ENCODE measurements around the gene PRKAG2. TPM values are rescaled to one million over a fixed set of nuclear protein-coding genes. Genes with fewer than 3 reads are reported as not detected.

PRKAG2 gene
- total RNA-seq, 2 donors from 2014 or later = 38.3 to 78.5 TPM

DNA sequence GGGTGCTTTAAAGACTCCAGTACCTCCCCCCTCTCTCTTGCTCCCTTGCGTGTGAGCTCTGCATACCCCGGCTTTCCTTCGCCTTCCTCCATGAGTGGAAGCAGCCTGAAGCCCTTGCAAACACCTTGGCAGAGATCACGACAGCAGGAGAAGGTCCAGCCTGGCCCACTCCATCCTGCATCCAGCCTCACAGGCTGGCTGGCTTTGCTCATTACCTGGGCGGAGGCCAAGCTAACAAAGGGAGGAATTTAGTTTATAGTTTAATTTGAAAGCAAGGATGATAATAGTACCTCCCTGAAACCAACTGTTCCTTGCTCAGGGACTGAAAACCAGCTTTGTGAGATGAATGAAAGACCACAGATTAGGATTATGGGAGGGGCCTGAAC lies 99.4 kb downstream of the PRKAG2 start:
- no peak for DNase-seq (ENCODE audit: low spot score)
- Histone ChIP-seq H3K4me3 (no peak overlapping the region), H3K9me3 (no peaks in the 10 kb centered on the region), H3K36me3 (peaks cover 5% of the 10 kb centered on the region), H3K4me1 (ENCODE audit: control insufficient read depth in 1 of 2, low read depth in 2 of 2) (peaks cover 0 to 2% of the 10 kb centered on the region in 2 donors), H3K27ac (no peak overlapping the region), H3K27me3 (replicated peaks; ENCODE audit: insufficient read depth) (no peaks in the 10 kb centered on the region)
- TF ChIP-seq, protein P1, sequence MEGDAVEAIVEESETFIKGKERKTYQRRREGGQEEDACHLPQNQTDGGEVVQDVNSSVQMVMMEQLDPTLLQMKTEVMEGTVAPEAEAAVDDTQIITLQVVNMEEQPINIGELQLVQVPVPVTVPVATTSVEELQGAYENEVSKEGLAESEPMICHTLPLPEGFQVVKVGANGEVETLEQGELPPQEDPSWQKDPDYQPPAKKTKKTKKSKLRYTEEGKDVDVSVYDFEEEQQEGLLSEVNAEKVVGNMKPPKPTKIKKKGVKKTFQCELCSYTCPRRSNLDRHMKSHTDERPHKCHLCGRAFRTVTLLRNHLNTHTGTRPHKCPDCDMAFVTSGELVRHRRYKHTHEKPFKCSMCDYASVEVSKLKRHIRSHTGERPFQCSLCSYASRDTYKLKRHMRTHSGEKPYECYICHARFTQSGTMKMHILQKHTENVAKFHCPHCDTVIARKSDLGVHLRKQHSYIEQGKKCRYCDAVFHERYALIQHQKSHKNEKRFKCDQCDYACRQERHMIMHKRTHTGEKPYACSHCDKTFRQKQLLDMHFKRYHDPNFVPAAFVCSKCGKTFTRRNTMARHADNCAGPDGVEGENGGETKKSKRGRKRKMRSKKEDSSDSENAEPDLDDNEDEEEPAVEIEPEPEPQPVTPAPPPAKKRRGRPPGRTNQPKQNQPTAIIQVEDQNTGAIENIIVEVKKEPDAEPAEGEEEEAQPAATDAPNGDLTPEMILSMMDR (IDR thresholded peaks at IDR 0.05) = no peak
- no peak for ATAC-seq (ENCODE audit: insufficient number of reproducible peaks, low FRiP score, low read depth)

DNA sequence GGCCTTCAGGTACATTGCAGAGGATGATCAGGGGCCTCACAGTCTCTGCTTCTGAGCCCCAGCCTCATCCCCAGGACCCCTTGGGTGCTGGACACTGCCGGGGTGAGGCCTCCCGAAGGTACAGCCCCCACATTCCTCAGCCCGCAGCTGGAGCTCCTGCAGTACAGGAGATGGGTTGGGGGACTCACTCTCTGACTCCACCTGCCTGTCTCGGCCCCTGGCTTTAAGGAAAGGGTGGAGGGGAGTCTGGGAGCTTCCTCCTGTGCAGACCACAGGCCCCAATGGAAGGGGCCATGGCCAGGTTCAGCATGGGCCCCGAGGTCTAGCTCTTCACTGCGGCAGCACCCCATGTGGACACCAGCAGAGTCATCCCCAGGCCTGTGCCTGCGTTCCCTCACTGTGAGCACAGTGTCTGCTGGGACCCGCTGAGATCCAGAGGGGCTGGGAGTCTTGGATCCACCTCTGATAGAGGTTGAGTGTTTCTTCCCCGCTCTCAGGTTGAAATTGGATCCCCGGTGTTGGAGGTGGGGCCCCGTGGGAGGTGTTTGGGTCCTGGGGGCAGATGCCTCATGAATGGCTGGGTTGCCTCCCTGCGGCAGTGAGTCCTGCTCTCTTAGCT lies 99.9 kb downstream of the PRKAG2 start:
- no peak overlapping the region for H3K27ac ChIP-seq
- TF ChIP-seq, protein P1 (IDR thresholded peaks at IDR 0.05) = no peak
- ATAC-seq (ENCODE audit: insufficient number of reproducible peaks, low FRiP score, low read depth) (no peak), DNase-seq (ENCODE audit: low spot score) (no peak)
- H3K9me3 ChIP-seq = no peaks in the 10 kb centered on the region
- H3K27me3 ChIP-seq (replicated peaks; ENCODE audit: insufficient read depth) = no peaks in the 10 kb centered on the region
- peaks cover 5% of the 10 kb centered on the region for H3K36me3 ChIP-seq
- H3K4me1 ChIP-seq (ENCODE audit: control insufficient read depth in 1 of 2, low read depth in 2 of 2) = no peaks in the 10 kb centered on the region
- H3K4me3 ChIP-seq = no peak overlapping the region

DNA sequence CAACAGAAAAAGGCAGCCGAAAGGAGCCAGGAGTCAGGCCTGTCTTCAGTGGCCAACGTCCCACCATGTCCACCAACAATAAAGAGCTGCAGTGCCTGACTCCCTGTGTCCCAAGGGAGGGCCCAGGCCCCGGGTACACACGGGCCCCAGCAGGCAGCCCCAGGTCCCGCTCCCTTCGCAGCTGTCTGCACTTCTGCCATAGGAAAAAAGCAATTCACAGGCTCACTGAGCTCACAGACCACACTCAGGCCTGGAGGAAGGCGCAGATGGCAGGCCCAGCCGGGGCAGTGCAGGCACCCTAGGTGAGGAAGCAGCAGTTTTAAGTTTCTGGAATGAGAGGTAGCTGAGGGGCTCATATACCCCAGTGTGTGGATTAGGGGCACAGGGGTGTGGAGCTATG lies 100.5 kb downstream of the PRKAG2 start:
- no peak overlapping the region for H3K27ac ChIP-seq
- H3K27me3 ChIP-seq (replicated peaks; ENCODE audit: insufficient read depth) = no peaks in the 10 kb centered on the region
- no peaks in the 10 kb centered on the region for H3K4me1 ChIP-seq (ENCODE audit: control insufficient read depth in 1 of 2, low read depth in 2 of 2)
- no peak for DNase-seq (ENCODE audit: low spot score)
- no peaks in the 10 kb centered on the region for H3K9me3 ChIP-seq
- H3K4me3 ChIP-seq = no peak overlapping the region
- TF ChIP-seq, protein P1 (IDR thresholded peaks at IDR 0.05) = no peak
- H3K36me3 ChIP-seq = peaks cover 5% of the 10 kb centered on the region
- no peak for ATAC-seq (ENCODE audit: insufficient number of reproducible peaks, low FRiP score, low read depth)

DNA sequence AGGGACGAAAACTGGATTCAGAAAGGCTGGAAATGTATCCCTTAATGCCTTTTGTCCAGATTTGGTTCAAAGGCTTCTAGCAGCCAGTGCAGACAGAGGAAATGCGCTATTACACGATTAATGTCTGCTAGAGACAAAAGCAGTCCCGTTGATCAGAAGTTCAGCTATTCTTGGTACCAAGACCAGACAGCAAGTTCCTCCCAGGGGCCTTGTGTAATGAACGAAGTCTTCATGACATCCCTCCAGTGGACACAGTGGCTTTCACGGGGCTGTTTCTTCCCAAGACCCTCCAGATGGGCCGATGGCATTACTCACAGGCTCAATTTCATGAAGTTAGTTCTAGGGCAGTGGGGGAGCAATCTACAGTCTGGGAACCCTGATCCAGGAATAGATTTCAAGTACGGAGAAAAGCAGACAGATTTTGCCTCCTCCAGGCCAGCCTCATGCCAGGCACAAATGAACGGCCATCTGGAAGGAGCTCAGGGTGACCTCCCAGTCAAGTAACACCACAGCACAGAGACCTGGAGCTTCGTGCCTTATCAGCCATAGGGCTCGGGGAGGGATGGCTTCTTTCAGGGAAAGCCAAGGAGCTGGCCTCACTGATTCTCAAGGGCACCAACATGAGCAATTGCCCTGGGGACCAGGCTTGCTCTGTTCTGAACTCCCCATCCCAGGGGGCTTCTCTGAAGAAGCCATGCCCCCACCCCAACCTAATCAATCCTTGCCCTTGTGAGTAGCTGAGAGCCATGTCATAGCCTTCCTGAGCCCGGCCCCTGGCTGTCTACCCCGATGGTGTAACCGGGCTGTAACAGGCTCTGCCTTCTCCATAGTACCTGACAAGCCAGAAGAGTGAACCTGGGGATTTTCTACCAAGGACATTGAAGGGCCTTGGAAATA lies 101.1 kb downstream of the PRKAG2 start:
- H3K27me3 ChIP-seq (replicated peaks; ENCODE audit: insufficient read depth) = no peaks in the 10 kb centered on the region
- H3K4me1 ChIP-seq (ENCODE audit: control insufficient read depth in 1 of 2, low read depth in 2 of 2) = no peaks in the 10 kb centered on the region
- H3K36me3 ChIP-seq = peaks cover 2% of the 10 kb centered on the region
- H3K9me3 ChIP-seq = no peaks in the 10 kb centered on the region
- ATAC-seq (ENCODE audit: insufficient number of reproducible peaks, low FRiP score, low read depth) (no peak), DNase-seq (ENCODE audit: low spot score) (no peak)
- TF ChIP-seq, protein P1 (IDR thresholded peaks at IDR 0.05) = no peak
- H3K4me3 ChIP-seq = no peak overlapping the region
- H3K27ac ChIP-seq = no peak overlapping the region

DNA sequence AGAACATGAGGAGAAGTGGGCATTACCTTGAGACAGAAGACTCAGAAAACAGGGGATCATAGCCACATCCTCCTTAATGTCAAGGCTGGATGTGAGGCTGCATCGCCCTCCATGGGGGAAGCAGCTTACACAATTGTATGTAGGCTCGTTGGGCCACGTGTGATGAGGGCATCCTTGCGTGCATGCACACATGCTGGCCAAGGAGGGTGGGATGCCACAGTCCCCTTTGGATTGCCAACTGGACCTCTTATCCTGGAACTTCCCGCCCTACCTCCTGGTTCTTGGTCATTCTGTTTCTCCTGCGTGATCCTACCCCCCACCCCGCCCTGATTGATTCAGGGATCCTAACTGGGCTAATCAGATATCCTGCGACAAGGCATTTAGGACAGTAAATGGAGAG lies 102.0 kb downstream of the PRKAG2 start:
- no peaks in the 10 kb centered on the region for H3K4me1 ChIP-seq (ENCODE audit: control insufficient read depth in 1 of 2, low read depth in 2 of 2)
- TF ChIP-seq, protein P1 (IDR thresholded peaks at IDR 0.05) = no peak
- no peaks in the 10 kb centered on the region for H3K9me3 ChIP-seq
- H3K27me3 ChIP-seq (replicated peaks; ENCODE audit: insufficient read depth) = no peaks in the 10 kb centered on the region
- DNase-seq (ENCODE audit: low spot score) (no peak), ATAC-seq (ENCODE audit: insufficient number of reproducible peaks, low FRiP score, low read depth) (no peak)
- no peak overlapping the region for H3K27ac ChIP-seq
- H3K4me3 ChIP-seq = no peak overlapping the region
- H3K36me3 ChIP-seq = no peaks in the 10 kb centered on the region
